HEK293 (cell line): ENCODE measurements around the gene SRSF5.

ENCODE experiments used
- CTCF ChIA-PET: fragments of 350-600 bp; formaldehyde crosslinking; extraction: SDS; loops from one replicate; lab custom pipeline; 2021; ENCODE audit warnings: antibody characterized with exemption; lab: Yijun Ruan, JAX
- POLR2A ChIA-PET: fragments of 300-600 bp; formaldehyde crosslinking; extraction: SDS; loops from one replicate; lab custom pipeline; 2020; ENCODE audit warnings: antibody characterized with exemption, inconsistent platforms; lab: Yijun Ruan, JAX
- H3K27ac ChIP-seq: fragments of 200-500 bp; sonication (Bioruptor generic); 2 replicates; pipeline ENCODE4 v1.5.1; 2014; ENCODE audit warnings: low read depth, low read length, control low read depth, inconsistent platforms; ENCODE audit errors: extremely low read depth
- H3K36me3 ChIP-seq, 2 experiments: fragments of 200-500 bp in 1 of 2; sonication (Bioruptor generic) in 1 of 2; 1 replicate in 1 of 2; 2 replicates in 1 of 2; pipeline ENCODE4 v1.5.1; 2014 to 2017; ENCODE audit warnings: inconsistent platforms in 2 of 2, low read length in 2 of 2; ENCODE audit not compliant: control insufficient read depth in 2 of 2, insufficient read depth in 1 of 2
- H3K4me1 ChIP-seq: fragments of 200-500 bp; sonication (Bioruptor generic); 2 replicates; pipeline ENCODE4 v1.5.1; 2014; ENCODE audit warnings: mild to moderate bottlenecking, low read length, inconsistent platforms; ENCODE audit not compliant: control insufficient read depth, insufficient read depth
- H3K4me3 ChIP-seq: 2 replicates; pipeline ENCODE4 v1.5.1; 2011; ENCODE audit warnings: low read depth, mild to moderate bottlenecking, control low read depth, low read length, moderate library complexity
- H3K9me3 ChIP-seq: fragments of 200-500 bp; sonication (Bioruptor generic); 2 replicates; pipeline ENCODE4 v1.5.1; 2014; ENCODE audit warnings: low read depth, low read length, inconsistent platforms; ENCODE audit not compliant: control insufficient read depth, insufficient read depth
- BCL6B ChIP-seq: fragments of 450-650 bp; formaldehyde crosslinking; IDR thresholded peaks from 2 replicates; pipeline ENCODE4 v1.5.1; 2017; ENCODE audit warnings: missing biosample characterization, missing genetic modification characterization
- GLIS2 ChIP-seq: fragments of 450-650 bp; formaldehyde crosslinking; IDR thresholded peaks from 2 replicates; pipeline ENCODE4 v1.5.1; 2016; ENCODE audit warnings: missing biosample characterization, missing genetic modification characterization
- HOXA7 ChIP-seq: sonication (generic); formaldehyde crosslinking; IDR thresholded peaks from 2 replicates; pipeline ENCODE4 v1.8.1; 2022; ENCODE audit warnings: missing genetic modification reagents, borderline replicate concordance
- KLF9 ChIP-seq: fragments of 450-650 bp; formaldehyde crosslinking; IDR thresholded peaks from 2 replicates; pipeline ENCODE4 v1.5.1; 2016; ENCODE audit warnings: missing biosample characterization, missing genetic modification characterization, low read depth
- OSR2 ChIP-seq: fragments of 450-650 bp; formaldehyde crosslinking; IDR thresholded peaks from 2 replicates; pipeline ENCODE4 v1.5.1; 2016; ENCODE audit warnings: missing biosample characterization, missing genetic modification characterization
- PATZ1 ChIP-seq: fragments of 450-650 bp; formaldehyde crosslinking; IDR thresholded peaks from 2 replicates; pipeline ENCODE4 v1.5.1; 2016; ENCODE audit warnings: missing biosample characterization, missing genetic modification characterization
- ZBTB20 ChIP-seq: fragments of 450-650 bp; formaldehyde crosslinking; IDR thresholded peaks from 2 replicates; pipeline ENCODE4 v1.5.1; 2016; ENCODE audit warnings: missing biosample characterization, missing genetic modification characterization
- ZBTB26 ChIP-seq: fragments of 450-650 bp; formaldehyde crosslinking; optimal IDR thresholded peaks from 2 replicates; pipeline ENCODE3; 2016; ENCODE audit warnings: missing biosample characterization, mild to moderate bottlenecking, missing genetic modification characterization
- ZBTB6 ChIP-seq: fragments of 450-650 bp; formaldehyde crosslinking; IDR thresholded peaks from 2 replicates; pipeline ENCODE4 v1.5.1; 2017; ENCODE audit warnings: missing biosample characterization, missing genetic modification characterization
- ZFHX2 ChIP-seq: fragments of 450-650 bp; formaldehyde crosslinking; conservative IDR thresholded peaks from 2 replicates; pipeline ENCODE4 v1.5.1; 2016; ENCODE audit warnings: missing biosample characterization, missing genetic modification characterization
- ZNF202 ChIP-seq: fragments of 450-650 bp; formaldehyde crosslinking; IDR thresholded peaks from 2 replicates; pipeline ENCODE4 v1.5.1; 2016; ENCODE audit warnings: missing biosample characterization, missing genetic modification characterization, borderline replicate concordance
- ZNF211 ChIP-seq: fragments of 450-650 bp; formaldehyde crosslinking; IDR thresholded peaks from 2 replicates; pipeline ENCODE4 v1.5.1; 2016; ENCODE audit warnings: low read depth, missing biosample characterization, missing genetic modification characterization
- ZNF221 ChIP-seq: fragments of 450-650 bp; formaldehyde crosslinking; IDR thresholded peaks from 2 replicates; pipeline ENCODE4 v1.5.1; 2017; ENCODE audit warnings: missing biosample characterization, missing genetic modification characterization, borderline replicate concordance
- ZNF311 ChIP-seq: fragments of 450-650 bp; formaldehyde crosslinking; IDR thresholded peaks from 2 replicates; pipeline ENCODE4 v1.5.1; 2017; ENCODE audit warnings: missing biosample characterization, missing genetic modification characterization, borderline replicate concordance
- ZNF324 ChIP-seq: fragments of 450-650 bp; formaldehyde crosslinking; IDR thresholded peaks from 2 replicates; pipeline ENCODE4 v1.5.1; 2016; ENCODE audit warnings: missing biosample characterization, missing genetic modification characterization
- ZNF394 ChIP-seq: fragments of 450-650 bp; formaldehyde crosslinking; IDR thresholded peaks from 2 replicates; pipeline ENCODE4 v1.5.1; 2016; ENCODE audit warnings: missing biosample characterization, missing genetic modification characterization, mild to moderate bottlenecking, moderate library complexity, borderline replicate concordance
- ZNF449 ChIP-seq: fragments of 450-650 bp; formaldehyde crosslinking; IDR thresholded peaks from 2 replicates; pipeline ENCODE4 v1.5.1; 2017; ENCODE audit warnings: missing biosample characterization, mild to moderate bottlenecking, missing genetic modification characterization, moderate library complexity
- ZNF561 ChIP-seq: fragments of 450-650 bp; IDR thresholded peaks from 2 replicates; pipeline ENCODE4 v1.5.1; 2018; ENCODE audit warnings: missing biosample characterization, missing genetic modification characterization, borderline replicate concordance
- ZNF654 ChIP-seq: fragments of 450-650 bp; formaldehyde crosslinking; IDR thresholded peaks from 2 replicates; pipeline ENCODE4 v1.5.1; 2016; ENCODE audit warnings: low read depth, missing biosample characterization, missing genetic modification characterization
- ZNF660 ChIP-seq: fragments of 450-650 bp; IDR thresholded peaks from 2 replicates; pipeline ENCODE4 v1.5.1; 2018; ENCODE audit warnings: missing biosample characterization, mild to moderate bottlenecking, missing genetic modification characterization
- ZNF777 ChIP-seq: fragments of 450-650 bp; formaldehyde crosslinking; IDR thresholded peaks from 2 replicates; pipeline ENCODE4 v1.5.1; 2017; ENCODE audit warnings: missing biosample characterization, missing genetic modification characterization, borderline replicate concordance
- ZNF791 ChIP-seq: fragments of 450-650 bp; formaldehyde crosslinking; IDR thresholded peaks from 2 replicates; pipeline ENCODE4 v1.5.1; 2016; ENCODE audit warnings: missing biosample characterization, missing genetic modification characterization
- ZNF837 ChIP-seq: fragments of 450-650 bp; formaldehyde crosslinking; IDR thresholded peaks from 2 replicates; pipeline ENCODE4 v1.5.1; 2016; ENCODE audit warnings: missing biosample characterization, missing genetic modification characterization
- ZSCAN23 ChIP-seq: fragments of 450-650 bp; formaldehyde crosslinking; IDR thresholded peaks from 2 replicates; pipeline ENCODE4 v1.5.1; 2016; ENCODE audit warnings: missing biosample characterization, missing genetic modification characterization
- ZSCAN30 ChIP-seq: fragments of 450-650 bp; IDR thresholded peaks from 2 replicates; pipeline ENCODE4 v1.5.1; 2018; ENCODE audit warnings: missing biosample characterization, mild to moderate bottlenecking, missing genetic modification characterization, moderate library complexity

SRSF5 gene

GRCh38 chr14:69760810-69761209 is 6.1 kb upstream of the SRSF5 start (continued):
- no peak for TF ChIP-seq PATZ1 (tag by site-specific recombination)
- TF ChIP-seq ZNF311 (tag by site-specific recombination) = no peak
- TF ChIP-seq ZNF394 (tag by site-specific recombination) = no peak
- TF ChIP-seq ZNF791 = no peak

- Histone ChIP-seq H3K36me3 (peaks cover 6 to 13% of the 10 kb centered on the region in 2 experiments; a peak in 2 of 3 replicates), H3K9me3 (no peaks in the 10 kb centered on the region), H3K4me3 (no peak overlapping the region), H3K27ac (no peak overlapping the region), H3K4me1 (no peaks in the 10 kb centered on the region; the same call in 1 of the 2 replicates)
- TF ChIP-seq ZNF837 (tag by site-specific recombination) (no peak), ZNF202 (tag by site-specific recombination) (no peak), ZNF324 (tag by site-specific recombination) (no peak), KLF9 (no peak), ZNF660 (tag by site-specific recombination) (no peak), ZBTB6 (tag by site-specific recombination) (no peak), ZNF654 (no peak), BCL6B (tag by site-specific recombination) (no peak), HOXA7 (no peak), ZBTB20 (tag by site-specific recombination) (no peak), ZNF211 (tag by site-specific recombination) (no peak)
- ChIA-PET POLR2A (interaction anchor here (0.7 kb wide), 1 partner anchor 53 kb away, joined by 6 read pairs; no protein-coding TSS in a partner anchor), CTCF (no interaction called here)
Measured at GRCh38 chr14:69763761-69764510, 3.0 kb upstream of the SRSF5 start.

- H3K27ac ChIP-seq = peak overlapping the region; percentile 95
- CTCF ChIA-PET = interaction anchor here (0.7 kb wide), 1 partner anchor 152 kb away, joined by 3 read pairs; no protein-coding TSS in a partner anchor
- no peak for TF ChIP-seq ZNF221 (tag by site-specific recombination)
- TF ChIP-seq ZSCAN30 (tag by site-specific recombination) = peak; percentile 63
- peak; percentile 89 for TF ChIP-seq ZFHX2 (tag by site-specific recombination)
- TF ChIP-seq ZSCAN23 (tag by site-specific recombination) = no peak
- peak; percentile 11; the same call in 1 of the 2 replicates for TF ChIP-seq OSR2
- TF ChIP-seq ZNF777 (tag by site-specific recombination) = 0 out of 2 replicates have a peak, but pooled peaks have one; percentile 2
- peak; percentile 80 for TF ChIP-seq ZBTB26 (tag by site-specific recombination)
- TF ChIP-seq GLIS2 (tag by site-specific recombination) = no peak
- TF ChIP-seq ZNF449 = peak; percentile 61
- TF ChIP-seq ZNF561 (tag by site-specific recombination) = peak; percentile 35; the same call in 1 of the 2 replicates
Measured at GRCh38 chr14:69767369-69767999, 542 bp downstream of the SRSF5 start.

More at GRCh38 chr14:69767369-69767999, 542 bp downstream of the SRSF5 start:
- Histone ChIP-seq H3K9me3 (no peaks in the 10 kb centered on the region), H3K36me3 (peaks cover 41 to 48% of the 10 kb centered on the region in 2 experiments), H3K4me1 (no peaks in the 10 kb centered on the region; the same call in 1 of the 2 replicates), H3K4me3 (peak overlapping the region; percentile 97)
- POLR2A ChIA-PET = interaction anchor here (0.6 to 1.8 kb wide), 13 partner anchors 10 to 369 kb away, joined by 3 to 9 read pairs (median 4); partner anchors contain the start of genes ERH, SLC10A1, SLC39A9 and SMOC1
